Measurements from ENCODE around the gene HOXD11.

GRCh38 chr2:176085120-176085788, 21.8 kb upstream of the HOXD11 start:
- no peak for TF ChIP-seq USF1 (IDR thresholded peaks at IDR 0.05)
- no peak for TF ChIP-seq TAF1 (IDR thresholded peaks at IDR 0.05; ENCODE audit: low read depth)

Measured in Ishikawa (cell line).